Glomerular visceral epithelial cell (primary cell): ENCODE measurements around the gene NALCN.

Experiments used
- DNase-seq: peaks from one replicate; pipeline ENCODE4 v3.0.0-alpha.2; 2016; ENCODE audit errors: extremely low spot score

Gene NALCN

GRCh38 chr13:101205408-101205807 lies 210.9 kb downstream of the NALCN start:
- DNase-seq = no peak

DNA sequence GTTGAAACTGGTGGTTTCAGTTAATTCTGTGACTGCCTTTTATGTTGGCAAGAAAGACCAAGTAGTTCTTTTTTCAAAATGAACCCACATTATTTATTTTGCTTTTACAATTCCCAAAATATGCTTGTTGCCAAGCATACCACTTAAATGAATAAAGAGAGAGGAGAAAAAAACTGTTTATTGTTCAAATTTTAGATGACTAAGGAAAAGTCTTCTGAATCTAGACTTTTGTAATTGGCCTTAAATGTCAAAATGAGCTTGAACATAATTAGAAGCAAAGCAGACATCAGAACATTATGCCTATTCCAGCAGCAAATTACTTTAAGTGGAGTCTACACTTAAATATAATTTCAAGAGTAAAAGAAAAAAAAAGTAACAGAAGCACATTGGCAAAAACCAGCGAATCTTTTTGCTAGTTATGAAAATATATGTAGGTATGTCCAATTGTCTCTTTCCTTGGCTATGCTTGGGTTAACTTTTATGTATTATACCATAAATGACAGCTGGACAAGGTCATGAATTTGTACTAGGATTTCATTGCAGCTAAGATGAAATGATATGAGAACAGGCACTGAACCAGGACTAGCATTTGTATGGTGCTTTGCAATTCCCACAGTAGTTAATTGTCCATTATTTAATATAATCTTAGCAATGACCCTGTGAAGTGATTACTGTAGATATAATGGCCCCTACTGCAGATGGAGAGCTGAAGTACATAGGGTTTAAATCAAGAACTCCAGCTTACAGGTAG lies 211.9 kb downstream of the NALCN start:
- DNase-seq = no peak

DNA sequence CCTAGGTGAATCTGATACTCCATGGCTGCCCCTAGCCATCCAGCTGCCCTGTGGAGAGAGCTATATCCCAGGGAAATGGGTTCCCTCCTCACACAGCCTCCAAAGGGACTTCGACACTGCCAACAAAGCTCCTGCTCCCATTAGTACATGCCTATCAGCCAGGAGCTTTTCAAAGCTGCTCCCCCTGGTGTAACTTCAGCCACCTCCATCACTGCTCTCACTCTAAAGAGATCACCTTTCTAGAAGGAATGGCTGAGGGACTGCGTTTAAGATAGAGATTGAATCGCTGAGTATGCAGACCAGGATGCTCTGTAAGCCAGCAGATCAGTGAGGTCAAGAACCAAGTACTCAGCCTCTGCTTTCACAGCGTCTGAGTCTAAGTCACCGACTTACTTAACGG lies 213.7 kb downstream of the NALCN start:
- no peak for DNase-seq

DNA sequence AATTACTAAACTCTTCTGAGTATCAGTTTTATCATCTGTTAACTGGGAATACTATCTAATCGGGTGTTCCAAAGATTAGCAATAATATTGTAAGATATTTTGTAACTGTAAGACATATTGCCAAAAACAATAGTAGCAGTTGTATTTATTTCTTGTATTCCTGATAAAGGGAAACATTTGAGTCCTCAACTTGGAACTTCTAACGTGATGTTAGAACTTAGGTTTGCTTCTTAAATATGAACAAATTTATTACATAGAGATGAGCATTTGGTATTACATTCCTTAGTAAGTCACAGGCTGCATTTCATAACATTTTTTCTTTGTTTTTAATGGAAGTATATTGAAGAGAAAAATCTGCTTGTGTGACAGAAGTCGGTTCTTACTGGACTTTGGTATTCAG lies 225.3 kb downstream of the NALCN start:
- no peak for DNase-seq

DNA sequence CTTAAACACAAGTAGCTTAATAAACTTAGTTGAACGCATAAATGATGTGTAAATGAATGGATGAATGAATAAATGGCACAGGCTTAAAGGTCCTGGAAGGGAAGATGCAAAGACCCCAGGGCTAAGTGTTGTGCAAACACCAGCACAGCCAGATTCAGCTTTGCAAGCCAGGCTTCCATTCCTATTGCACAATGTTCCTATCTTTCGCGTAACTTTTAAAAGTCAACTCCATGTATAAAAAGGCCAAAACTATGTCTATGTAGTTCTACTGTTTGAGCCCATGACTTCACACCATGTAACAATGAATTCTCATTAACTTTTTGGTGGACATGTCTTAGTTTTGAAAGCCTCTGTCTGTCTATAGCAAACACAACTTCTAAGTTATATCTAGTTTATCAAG lies 226.0 kb downstream of the NALCN start:
- DNase-seq = no peak

DNA sequence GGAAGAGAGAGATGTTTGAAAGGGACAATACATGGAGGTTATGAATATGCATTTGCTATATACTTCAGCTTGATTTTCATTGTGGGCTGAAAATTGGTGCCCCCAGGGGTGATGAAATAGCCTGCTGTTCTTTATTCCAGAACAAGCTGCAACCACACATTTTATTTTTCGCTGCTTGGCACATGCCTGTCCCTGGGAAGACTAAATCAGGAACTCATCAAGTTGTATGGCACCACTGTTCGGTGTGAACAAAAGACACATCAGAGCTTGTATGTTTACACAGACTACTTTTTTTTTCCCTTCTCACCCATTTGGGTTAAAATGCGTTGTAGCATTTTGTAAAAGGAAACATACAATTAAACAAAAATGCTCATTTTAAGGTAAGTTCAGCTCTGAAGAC lies 230.7 kb downstream of the NALCN start:
- DNase-seq = no peak

DNA sequence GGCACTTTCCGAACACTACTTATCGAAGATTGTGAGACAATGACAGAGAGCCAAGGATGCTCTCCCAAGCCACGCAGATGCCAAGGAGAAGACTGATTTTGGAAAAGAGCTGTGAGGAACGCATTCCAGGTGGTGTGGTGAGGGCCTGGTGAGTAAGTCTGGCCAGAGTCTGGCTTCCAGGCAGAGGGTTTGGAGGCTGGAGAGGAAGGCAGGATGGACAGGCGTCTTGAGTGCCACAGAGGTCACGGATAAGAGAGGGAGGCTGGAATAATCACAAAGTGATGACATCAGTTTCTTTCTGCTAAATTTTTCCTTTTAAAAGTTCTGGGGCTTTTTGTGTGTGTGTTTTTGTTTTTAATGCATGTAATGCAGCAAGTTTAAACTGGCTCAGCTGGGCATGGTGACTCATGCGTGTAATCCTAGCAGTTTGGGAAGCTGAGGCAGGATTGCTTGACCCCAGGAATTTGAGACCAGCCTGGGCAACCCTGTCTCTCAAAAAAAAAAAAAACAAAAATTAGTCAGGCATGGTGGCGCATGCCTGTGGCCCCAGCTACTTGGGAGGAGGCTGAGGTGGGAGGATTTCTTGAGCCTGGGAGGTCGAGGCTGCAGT lies 235.1 kb downstream of the NALCN start:
- no peak for DNase-seq

- no peak for DNase-seq
Observed at GRCh38 chr13:101179021-101179420, 237.3 kb downstream of the NALCN start.

DNA sequence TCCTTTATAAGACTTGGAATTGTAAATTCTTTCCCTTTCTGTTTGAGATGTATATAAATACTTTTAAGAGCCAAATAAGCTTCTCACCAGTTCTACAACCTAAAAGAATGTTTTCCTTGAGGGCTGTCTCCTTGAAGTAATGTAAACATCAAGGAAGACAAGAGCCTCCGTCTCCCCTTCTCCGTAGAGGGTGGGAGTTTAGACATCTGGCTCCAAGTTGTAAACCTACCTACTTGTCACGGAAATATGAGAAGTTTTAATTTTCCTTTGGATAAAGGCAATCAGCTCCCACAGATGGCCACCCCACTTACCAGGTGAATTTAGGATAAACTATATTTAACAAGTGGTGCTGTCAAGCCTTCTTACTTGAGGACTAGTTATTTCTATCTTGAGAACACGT lies 237.9 kb downstream of the NALCN start:
- DNase-seq = no peak

GRCh38 chr13:101170306-101170705 lies 246.0 kb downstream of the NALCN start:
- no peak for DNase-seq

- DNase-seq = peak; percentile 71
Observed at GRCh38 chr13:101157261-101157660, 259.0 kb downstream of the NALCN start.

GRCh38 chr13:101155920-101156319 lies 260.4 kb downstream of the NALCN start:
- DNase-seq = no peak

- no peak for DNase-seq
Observed at GRCh38 chr13:101152184-101152583, 264.1 kb downstream of the NALCN start.

- no peak for DNase-seq
Observed at GRCh38 chr13:101150998-101151397, 265.3 kb downstream of the NALCN start.

DNA sequence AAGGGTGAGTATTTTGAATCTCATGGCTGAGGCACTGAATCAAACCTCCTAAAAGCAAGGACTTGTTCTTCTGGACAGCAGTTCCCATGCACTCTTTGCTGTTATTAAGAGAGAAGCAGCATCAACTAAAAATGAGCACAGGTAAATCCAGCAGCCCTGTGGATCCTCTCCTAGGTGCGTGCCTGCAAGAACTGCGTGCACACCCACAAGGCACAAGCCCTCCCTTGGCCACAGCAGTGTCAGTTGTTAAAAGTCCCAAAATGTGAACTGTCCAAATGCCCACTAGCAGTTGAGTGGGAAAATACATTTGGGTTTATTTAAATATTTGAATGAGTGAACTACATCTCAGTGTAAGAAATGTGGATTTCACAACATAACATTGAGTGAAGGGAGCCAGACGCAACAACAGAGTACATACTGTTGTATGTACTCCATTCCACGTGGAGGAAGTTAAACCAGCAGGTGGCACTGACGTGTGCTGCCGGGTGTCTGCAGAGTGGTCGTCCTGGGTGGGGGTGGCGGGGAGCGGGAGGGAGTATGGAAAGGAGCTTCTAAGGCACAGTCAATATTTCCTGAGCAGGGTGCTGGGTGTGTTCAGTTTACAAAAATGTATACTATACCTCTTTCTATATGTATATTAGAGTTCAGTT lies 266.4 kb downstream of the NALCN start:
- no peak for DNase-seq

DNA sequence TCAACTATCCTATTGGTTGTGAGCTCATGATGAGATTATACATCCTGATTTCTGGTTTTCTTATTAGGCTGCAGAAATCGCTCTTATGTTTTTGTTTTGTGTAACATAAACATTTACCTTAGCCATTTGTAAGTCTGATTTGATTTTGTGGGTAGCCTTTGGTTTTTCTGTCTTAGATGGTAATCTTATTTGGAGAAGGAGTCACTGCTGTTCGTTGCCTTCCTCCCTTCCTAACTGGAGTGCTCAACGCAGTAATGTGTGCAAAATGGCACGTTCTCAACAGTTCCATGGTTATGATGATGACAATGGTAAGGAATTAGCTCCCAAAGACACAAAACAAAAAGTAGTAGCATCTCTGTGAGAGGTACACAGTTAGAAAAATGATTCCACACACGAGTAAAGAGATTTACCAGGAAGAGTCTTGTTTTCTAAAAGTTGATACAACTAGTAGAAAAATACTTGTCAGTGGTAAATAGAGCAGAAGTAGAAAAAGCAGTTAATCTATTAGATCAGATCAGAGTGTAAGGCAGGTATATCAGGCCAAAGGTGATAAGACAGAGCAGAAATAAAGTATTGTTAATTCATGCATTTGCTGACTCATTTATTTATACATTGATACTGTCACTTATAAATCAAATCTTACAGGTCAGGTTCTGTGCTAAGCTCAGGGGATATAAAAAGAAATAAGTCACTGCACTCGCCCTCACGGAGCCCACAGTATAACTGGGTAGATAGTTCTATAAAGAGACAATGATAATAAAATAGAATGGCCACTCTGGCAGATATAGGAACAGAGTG lies 270.0 kb downstream of the NALCN start:
- no peak for DNase-seq

GRCh38 chr13:101144808-101145419 lies 271.4 kb downstream of the NALCN start:
- peak; percentile 61 for DNase-seq

DNA sequence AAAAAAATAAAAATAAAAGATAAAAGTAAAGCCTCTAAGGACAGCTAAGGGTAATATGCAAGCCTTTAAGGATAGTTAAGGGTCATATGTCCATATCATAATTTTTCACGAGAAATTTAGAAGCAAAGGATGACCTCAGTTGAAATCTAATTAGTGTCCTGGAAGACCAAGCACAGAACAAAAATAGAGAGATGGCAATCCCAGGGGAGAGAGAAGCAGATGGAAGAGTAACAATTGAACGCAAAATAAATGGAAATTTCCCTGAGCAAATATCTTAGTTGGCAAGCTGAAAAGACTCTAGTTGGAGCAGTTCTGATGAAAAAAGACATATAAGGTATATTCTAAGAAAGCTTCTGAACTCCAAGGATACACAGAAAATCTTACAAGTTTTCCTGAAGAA lies 275.4 kb downstream of the NALCN start:
- no peak for DNase-seq

DNA sequence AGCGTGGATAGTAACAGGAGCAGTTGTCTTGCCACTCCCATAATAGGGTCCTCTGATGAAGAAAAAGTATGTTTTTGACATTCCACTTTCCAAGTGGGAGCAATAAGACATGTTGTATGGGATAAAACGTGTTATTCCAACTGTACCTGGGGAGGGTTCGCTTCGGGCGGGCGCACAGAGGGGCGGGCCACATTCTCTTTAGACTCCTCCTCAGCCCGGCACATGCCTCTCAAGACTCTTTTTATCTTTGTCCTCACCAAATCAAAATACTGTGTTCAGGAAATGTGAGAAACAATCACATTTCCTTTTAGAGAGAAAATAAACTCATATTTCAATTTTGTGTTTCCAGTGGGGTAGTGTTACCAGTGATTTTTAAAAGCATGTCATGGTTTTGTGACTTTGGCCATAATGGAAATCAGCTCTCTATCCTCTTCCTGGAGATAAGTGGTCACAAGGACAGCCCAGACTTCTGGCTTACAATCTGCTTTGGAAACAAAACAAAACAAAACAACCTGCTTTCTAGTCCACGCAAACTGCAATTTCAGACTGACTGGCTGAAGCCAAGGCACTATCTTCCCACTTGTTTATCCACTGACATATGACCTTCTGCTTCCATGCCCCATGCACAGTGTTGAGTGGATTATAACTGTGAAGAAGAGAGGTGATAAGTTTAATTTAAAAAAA lies 276.1 kb downstream of the NALCN start:
- DNase-seq = no peak

- peak; percentile 13 for DNase-seq
Observed at GRCh38 chr13:101139081-101139480, 277.2 kb downstream of the NALCN start.

DNA sequence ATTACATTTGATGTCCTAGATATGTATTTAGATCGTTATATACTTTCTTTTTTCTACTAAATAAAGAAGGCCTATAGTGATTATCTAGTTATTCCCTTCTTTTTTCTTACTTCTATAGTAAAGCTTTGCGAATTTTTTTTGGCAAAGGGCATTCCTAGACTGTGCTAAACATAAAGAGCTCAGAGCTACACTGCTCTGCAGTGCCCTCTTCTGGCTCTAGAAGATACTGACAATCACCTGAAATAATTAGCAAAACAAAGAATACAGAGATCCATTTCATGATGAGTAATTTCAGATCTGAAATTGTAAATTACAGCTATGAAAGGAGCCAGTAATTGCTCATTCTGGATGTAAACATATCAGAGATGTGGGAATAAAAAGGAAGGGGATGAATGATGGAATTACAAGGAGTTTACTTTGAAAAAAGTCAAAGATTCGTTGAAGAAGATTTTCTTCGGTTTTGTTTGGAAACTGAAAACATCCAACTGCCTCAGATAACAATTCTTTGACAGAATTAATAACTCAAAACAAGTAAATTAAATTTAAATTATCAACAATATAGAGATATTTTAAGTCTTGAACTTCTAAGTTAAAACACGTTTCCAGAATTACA lies 288.5 kb downstream of the NALCN start:
- DNase-seq = peak; percentile 57
